ENCODE data around the gene NEMP2.

The NEMP2 gene, protein sequence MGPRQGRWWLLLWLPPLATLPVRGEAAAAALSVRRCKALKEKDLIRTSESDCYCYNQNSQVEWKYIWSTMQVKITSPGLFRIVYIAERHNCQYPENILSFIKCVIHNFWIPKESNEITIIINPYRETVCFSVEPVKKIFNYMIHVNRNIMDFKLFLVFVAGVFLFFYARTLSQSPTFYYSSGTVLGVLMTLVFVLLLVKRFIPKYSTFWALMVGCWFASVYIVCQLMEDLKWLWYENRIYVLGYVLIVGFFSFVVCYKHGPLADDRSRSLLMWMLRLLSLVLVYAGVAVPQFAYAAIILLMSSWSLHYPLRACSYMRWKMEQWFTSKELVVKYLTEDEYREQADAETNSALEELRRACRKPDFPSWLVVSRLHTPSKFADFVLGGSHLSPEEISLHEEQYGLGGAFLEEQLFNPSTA

GRCh38 chr2:190534310-190535120, at the start of gene NEMP2:
Gene NEMP2 (minus strand): TSS chr2:190534722. CDS start chr2:190534655, 67 bp downstream.
- peak; percentile 91 for DNase-seq

DNA sequence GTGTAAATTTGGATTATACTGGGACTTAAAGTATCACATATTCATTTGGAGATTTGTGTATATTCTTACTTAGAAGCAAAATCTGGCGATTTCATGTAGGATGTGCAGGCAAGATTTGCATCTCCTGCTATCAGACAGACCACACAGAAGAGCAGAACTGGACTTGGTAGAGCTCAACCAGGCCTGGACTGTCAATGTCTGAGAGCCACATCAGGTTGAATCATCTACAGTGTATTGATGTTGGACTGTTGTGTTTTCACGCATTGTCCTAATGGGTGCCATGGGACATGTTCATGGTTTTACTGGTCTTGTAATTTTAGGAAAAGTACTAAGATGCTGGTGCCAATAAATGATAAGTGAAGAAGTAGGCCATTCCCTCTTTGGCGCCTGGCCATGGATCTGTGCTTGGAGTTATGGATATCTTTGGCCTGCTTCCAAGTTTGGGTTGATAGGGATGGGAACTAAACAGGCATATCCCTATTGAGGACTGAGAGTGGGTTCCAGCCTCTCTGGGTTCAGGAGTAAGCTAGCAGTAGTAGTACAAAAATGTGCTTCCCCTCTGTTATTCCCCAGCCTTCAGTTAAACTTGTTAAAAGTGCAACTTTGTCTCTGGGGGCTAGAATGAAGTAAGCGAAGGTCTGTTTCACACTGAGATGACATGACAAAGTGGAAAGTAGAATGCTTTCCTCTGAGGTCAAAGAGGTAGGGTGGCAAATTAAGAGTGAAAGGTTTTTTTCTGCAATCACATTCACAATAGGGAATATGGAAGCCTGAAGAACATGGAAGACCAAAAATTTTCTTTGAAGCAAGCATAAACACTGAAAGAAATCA, 49.2 kb upstream of the NEMP2 start:
- DNase-seq, result no peak

GRCh38 chr2:190582736-190583506, 48.4 kb upstream of the NEMP2 start:
- DNase-seq, result no peak

DNA sequence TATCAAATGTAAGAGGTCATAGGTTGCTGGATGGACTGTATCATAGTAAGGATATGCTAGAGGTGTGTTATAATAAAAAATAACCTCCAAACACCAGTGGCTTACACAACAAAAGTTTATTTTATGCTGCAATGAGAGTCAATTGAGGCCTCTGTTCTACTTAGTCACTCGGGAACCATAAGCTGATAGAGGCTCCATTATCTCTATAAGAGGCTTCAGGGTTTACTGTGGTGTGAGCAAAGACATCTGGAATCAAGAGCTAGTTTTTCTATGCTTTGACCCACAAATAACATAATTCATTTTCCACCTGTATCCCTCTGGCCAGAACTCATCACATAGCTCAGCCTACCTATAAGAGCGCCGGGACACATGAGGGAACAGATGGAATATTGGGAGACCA, 47.5 kb upstream of the NEMP2 start:
- peak; percentile 33 for DNase-seq

- no peak for DNase-seq
These were observed 45.7 kb upstream of the NEMP2 start for GRCh38 chr2:190579915-190580846.

DNA sequence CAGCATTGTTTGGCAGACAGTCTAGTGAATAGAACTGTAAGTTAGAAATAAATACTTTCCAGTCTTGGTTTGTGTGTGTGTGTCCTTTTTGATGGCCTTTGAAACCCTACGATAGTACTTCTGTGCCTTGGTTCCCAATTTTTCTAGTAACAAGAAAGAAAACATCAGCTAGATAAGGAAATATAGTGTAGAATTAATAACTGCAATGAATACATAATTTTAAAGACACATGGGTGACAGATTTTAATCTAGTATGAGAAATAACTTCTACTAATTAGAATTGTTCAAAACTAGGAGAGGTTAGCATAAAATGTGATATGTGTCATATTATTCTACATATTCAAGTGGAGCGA, 44.5 kb upstream of the NEMP2 start:
- DNase-seq, result no peak

- DNase-seq, result peak; percentile 22
These were observed 43.9 kb upstream of the NEMP2 start for GRCh38 chr2:190578158-190579057.

DNA sequence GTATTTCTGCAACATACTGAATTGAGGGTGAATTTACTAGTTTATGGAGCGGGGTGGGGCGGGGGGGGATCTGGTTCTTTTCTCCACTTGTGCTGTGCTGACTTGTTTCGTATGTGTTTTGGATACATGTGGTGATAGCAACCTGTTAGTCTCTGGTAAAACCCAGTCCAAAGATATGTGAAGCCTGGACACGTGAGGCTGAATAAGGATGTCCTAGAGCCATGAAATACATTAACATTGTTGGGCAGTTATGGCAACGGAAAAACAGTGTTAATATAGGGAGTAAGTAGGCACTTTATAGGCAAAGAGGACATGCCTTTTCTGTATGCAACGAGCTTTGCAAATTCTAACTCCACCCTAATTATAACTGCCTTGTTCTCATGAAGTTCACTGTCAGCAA, 42.1 kb upstream of the NEMP2 start:
- no peak for DNase-seq

DNA sequence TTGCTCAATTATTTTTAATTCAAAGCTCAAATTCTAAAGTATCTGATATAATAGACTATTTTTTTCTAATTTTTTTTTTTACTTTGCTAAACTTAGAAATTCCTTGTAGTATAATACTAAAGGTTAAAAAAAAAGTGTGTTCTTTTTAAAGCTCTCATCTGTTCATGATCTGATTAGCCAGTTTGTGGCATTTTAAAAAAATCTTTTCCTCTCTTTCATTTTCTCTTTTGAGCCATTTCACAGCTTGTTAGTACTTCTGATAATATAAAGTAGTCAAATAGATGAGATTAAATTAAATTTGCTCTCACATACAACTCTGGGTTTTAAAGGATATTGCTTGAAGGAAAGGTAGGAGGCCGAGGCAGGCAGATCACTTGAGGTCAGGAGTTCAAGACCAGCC, 40.7 kb upstream of the NEMP2 start:
- DNase-seq, result no peak

DNA sequence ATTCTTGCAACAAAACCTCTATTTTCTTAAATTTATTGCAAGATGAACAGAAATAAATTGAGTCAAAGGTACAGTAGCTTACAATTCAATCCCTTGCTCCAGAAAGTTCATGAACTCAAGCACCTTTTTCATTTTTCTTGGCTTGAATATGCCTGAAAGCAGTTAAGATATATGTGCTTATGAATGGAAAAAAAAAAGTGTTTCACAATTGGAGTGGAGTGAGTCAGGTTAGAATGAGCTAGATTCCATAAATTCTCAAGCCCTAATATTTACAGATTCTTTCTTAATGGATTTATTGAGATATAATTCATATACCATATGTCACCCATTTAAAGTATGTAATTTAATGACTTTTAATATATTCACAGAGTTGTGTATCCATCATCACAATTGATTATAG, 39.6 kb upstream of the NEMP2 start:
- no peak for DNase-seq

GRCh38 chr2:190572246-190572645, 37.7 kb upstream of the NEMP2 start:
- DNase-seq, result no peak

DNA sequence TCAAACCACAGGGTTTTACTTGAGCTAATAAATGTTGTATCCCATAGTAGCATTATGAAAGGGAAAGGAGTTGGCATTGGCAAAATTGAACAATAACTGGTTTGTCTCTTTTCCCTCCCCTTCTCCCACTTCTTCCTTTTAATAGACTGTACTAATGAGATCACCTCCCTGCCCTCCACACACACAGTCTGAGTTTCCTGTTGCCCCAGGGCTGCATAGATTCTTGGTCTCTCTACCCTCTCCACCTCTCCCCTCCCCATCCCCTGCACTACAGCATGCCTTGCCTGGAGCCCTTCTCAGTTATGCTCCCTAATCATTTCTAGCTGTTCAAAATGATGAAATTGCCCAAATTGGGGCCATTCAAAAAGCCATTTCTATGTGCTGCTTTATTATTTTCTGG, 37.2 kb upstream of the NEMP2 start:
- peak; percentile 39 for DNase-seq

GRCh38 chr2:190570871-190571270, 36.3 kb upstream of the NEMP2 start:
- no peak for DNase-seq

DNA sequence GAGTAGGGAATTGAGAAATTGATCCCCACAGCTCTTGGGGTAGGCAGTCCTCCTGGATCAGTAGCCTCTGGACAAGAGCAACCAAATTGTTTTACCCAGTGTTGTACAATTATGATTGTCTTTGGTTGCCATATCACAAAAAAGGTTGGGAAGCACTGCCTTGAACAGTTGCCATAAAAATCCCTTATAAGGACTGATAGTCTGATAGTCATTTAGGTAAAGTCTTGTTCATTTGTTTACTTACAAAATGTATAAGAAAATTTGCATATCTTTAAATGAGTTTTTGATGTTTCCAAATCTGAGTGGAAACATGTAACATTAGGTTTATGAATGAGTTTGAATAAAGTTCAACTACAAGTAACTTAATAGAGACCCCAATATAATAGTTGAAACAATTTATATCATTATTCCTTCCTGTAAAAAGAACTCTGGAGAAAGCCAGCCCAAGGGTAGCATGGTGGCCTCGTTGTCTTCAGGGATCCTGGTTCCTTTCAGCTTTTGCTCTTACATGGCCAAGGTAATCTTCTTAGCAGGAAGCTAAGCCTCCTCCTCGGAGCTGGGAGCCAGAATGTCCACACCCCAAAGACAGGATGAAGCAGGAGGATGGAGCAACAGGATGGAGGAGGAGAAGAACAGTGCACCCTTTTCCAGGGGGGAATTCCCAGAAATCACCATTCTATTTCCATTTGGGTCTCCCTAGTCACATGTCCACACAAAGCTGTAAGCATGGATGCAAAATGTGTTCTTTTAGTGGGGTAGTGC, 35.7 kb upstream of the NEMP2 start:
- DNase-seq, result peak; percentile 74

GRCh38 chr2:190564838-190565237, 30.3 kb upstream of the NEMP2 start:
- DNase-seq, result no peak

- DNase-seq, result no peak
These were observed 29.1 kb upstream of the NEMP2 start for GRCh38 chr2:190563646-190564045.

DNA sequence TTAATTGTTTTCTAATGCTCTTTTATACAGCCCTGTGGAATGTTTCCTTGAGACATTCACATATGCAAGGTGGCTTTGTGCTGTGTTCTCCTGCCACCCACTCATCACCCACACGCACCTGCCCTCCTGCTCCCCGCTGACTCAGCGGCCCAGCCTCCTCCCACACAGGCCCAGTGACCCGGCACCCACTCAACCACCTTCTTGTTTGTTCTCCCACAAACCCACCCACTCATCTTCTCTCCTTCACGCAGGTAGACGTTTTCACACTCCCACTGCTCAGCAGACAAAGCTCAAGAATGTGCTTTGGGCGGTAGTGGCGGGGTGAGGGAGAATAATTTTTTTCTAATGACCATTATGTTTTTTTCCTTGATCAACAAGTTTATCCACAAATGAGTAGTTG, 28.6 kb upstream of the NEMP2 start:
- DNase-seq, result no peak

GRCh38 chr2:190562121-190562520, 27.6 kb upstream of the NEMP2 start:
- DNase-seq, result no peak

DNA sequence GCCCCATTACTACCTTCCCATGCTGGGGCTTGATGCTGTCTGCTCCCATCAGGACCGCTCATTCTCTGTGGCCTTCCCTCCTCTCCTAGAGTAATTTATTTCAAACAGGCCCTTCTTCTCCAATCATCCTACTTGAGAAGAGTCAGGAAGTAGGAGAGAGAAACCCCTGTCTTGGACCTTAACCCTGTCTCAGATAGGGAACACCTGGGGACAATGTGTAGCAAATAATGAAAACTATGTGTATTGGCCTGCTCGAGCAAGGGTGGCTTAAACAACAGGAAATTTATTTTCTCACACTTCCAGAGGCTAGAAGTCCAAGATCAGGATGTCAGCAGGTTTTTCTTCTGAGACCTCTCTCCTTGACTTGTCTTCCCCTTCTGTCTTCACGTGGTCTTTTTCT, 26.6 kb upstream of the NEMP2 start:
- no peak for DNase-seq
